IPS-18a (cell line): ENCODE measurements around the gene LPIN1.

ENCODE experiments used
- H3K27ac ChIP-seq: one replicate; pipeline ENCODE4 v1.5.1; 2013; ENCODE audit warnings: low read length
- H3K27me3 ChIP-seq: one replicate; pipeline ENCODE4 v1.6.1; 2013; ENCODE audit warnings: mild to moderate bottlenecking, low read length; ENCODE audit not compliant: control insufficient read depth, insufficient read depth
- H3K36me3 ChIP-seq: one replicate; pipeline ENCODE4 v1.6.1; 2013; ENCODE audit warnings: low read depth, low read length; ENCODE audit not compliant: control insufficient read depth
- H3K4me1 ChIP-seq: one replicate; pipeline ENCODE4 v1.6.1; 2013; ENCODE audit warnings: low read depth, low read length; ENCODE audit not compliant: control insufficient read depth
- H3K4me3 ChIP-seq: one replicate; pipeline ENCODE4 v1.5.1; 2013; ENCODE audit warnings: low read length
- H3K9ac ChIP-seq: one replicate; pipeline ENCODE4 v1.6.1; 2013; ENCODE audit warnings: mild to moderate bottlenecking, low read length, moderate library complexity
- H3K9me3 ChIP-seq: one replicate; pipeline ENCODE4 v1.6.1; 2013; ENCODE audit warnings: low read depth, low read length; ENCODE audit not compliant: control insufficient read depth

The LPIN1 gene

DNA sequence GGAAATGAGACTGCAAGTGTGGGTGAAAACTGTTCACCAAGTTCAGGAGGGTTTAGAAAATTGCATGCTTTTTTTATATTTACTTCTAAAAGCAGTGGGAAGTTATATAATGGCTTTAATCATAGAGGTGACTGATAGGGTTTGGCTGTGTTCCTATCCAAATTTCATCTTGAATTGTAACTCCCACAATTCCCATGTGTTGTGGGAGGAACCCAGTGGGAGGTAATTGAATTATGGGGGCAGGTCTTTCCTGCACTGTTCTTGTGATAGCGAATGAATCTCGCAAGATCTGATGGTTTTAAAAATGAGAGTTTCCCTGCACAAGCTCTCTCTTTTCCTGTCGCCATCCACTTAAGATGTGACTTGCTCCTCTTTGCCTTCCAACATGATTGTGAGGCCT is 40.7 kb upstream of the LPIN1 start:
- no peaks in the 10 kb centered on the region for H3K4me1 ChIP-seq
- no peak overlapping the region for H3K27ac ChIP-seq
- no peaks in the 10 kb centered on the region for H3K27me3 ChIP-seq
- H3K9me3 ChIP-seq = no peaks in the 10 kb centered on the region
- no peak overlapping the region for H3K4me3 ChIP-seq
- H3K36me3 ChIP-seq = no peaks in the 10 kb centered on the region
- no peak overlapping the region for H3K9ac ChIP-seq

GRCh38 chr2:11708106-11708505 is 38.3 kb upstream of the LPIN1 start:
- Histone ChIP-seq H3K4me3 (no peak overlapping the region), H3K9me3 (no peaks in the 10 kb centered on the region), H3K27me3 (no peaks in the 10 kb centered on the region), H3K9ac (no peak overlapping the region), H3K36me3 (no peaks in the 10 kb centered on the region), H3K4me1 (no peaks in the 10 kb centered on the region), H3K27ac (no peak overlapping the region)

- no peaks in the 10 kb centered on the region for H3K36me3 ChIP-seq
- H3K9me3 ChIP-seq = no peaks in the 10 kb centered on the region
- H3K9ac ChIP-seq = no peak overlapping the region
- H3K27me3 ChIP-seq = no peaks in the 10 kb centered on the region
- no peak overlapping the region for H3K27ac ChIP-seq
- no peak overlapping the region for H3K4me3 ChIP-seq
- no peaks in the 10 kb centered on the region for H3K4me1 ChIP-seq
These were observed 37.1 kb upstream of the LPIN1 start for GRCh38 chr2:11709293-11709692.

DNA sequence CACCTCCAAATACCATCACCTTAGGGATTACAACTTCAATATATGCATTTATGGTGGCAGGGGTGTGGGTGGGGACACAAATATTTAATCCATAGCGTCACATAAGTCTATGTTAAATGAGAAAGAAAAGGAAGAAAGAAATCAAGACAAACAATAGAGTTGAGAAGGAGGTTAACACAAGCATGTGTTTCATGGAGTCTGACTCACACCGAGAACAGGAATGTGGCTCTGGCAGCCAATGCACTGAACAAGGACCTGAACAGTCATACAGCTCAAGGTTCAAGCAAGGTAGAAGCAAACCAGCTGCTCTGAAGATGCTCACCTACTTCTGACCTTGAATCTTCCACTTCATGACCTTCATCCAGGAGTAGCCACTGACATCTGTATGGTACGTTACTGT is 36.2 kb upstream of the LPIN1 start:
- Histone ChIP-seq H3K9me3 (no peaks in the 10 kb centered on the region), H3K36me3 (no peaks in the 10 kb centered on the region), H3K9ac (no peak overlapping the region), H3K27ac (no peak overlapping the region), H3K4me3 (no peak overlapping the region), H3K27me3 (no peaks in the 10 kb centered on the region), H3K4me1 (no peaks in the 10 kb centered on the region)

DNA sequence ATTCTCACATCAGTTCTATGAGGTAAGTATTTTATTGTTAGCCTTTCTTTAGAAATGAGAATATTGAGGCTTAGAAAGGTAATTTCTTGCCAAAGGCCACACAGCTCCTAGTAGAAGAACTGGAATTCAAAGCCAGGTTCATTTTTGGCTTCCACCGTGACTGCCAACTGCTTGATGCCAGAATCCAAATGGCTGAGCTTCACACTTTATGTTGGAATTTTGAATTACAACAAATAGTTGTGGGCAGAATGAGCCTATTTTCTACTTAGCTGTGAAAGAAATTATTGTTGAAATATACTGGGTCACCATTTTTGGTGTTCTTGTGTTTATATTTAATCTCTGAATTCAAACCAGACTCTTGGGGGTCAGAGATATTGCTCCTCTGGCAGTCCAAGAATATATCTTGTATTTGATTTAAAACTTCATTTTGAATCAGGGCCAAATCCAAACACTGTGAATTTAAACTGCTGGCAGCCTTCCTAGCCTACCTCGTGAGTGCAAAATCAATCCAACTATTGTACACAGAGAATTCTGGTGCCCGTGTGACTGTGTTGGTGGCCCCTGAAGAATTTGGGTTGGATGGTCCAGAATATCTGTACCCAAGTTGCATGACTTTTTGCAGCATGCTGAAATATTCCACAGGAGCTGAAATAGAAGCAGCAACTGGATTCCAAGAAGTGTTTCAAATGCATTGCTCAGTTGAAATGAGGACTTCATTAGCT is 35.6 kb upstream of the LPIN1 start:
- no peak overlapping the region for H3K9ac ChIP-seq
- no peaks in the 10 kb centered on the region for H3K4me1 ChIP-seq
- no peaks in the 10 kb centered on the region for H3K36me3 ChIP-seq
- H3K27me3 ChIP-seq = no peaks in the 10 kb centered on the region
- H3K9me3 ChIP-seq = no peaks in the 10 kb centered on the region
- no peak overlapping the region for H3K27ac ChIP-seq
- H3K4me3 ChIP-seq = no peak overlapping the region

- Histone ChIP-seq H3K4me3 (no peak overlapping the region), H3K4me1 (no peaks in the 10 kb centered on the region), H3K27me3 (no peaks in the 10 kb centered on the region), H3K9ac (no peak overlapping the region), H3K36me3 (no peaks in the 10 kb centered on the region), H3K27ac (no peak overlapping the region), H3K9me3 (no peaks in the 10 kb centered on the region)
These were observed 35.1 kb upstream of the LPIN1 start for GRCh38 chr2:11711354-11711716.

GRCh38 chr2:11711751-11712150 is 34.7 kb upstream of the LPIN1 start:
- H3K9me3 ChIP-seq = no peaks in the 10 kb centered on the region
- H3K4me1 ChIP-seq = no peaks in the 10 kb centered on the region
- no peak overlapping the region for H3K9ac ChIP-seq
- no peak overlapping the region for H3K27ac ChIP-seq
- no peak overlapping the region for H3K4me3 ChIP-seq
- no peaks in the 10 kb centered on the region for H3K27me3 ChIP-seq
- H3K36me3 ChIP-seq = no peaks in the 10 kb centered on the region

GRCh38 chr2:11712866-11713265 is 33.6 kb upstream of the LPIN1 start:
- no peak overlapping the region for H3K27ac ChIP-seq
- H3K9ac ChIP-seq = no peak overlapping the region
- no peaks in the 10 kb centered on the region for H3K9me3 ChIP-seq
- no peak overlapping the region for H3K4me3 ChIP-seq
- no peaks in the 10 kb centered on the region for H3K4me1 ChIP-seq
- H3K36me3 ChIP-seq = no peaks in the 10 kb centered on the region
- no peaks in the 10 kb centered on the region for H3K27me3 ChIP-seq

GRCh38 chr2:11713815-11714214 is 32.6 kb upstream of the LPIN1 start:
- H3K4me1 ChIP-seq = no peaks in the 10 kb centered on the region
- no peak overlapping the region for H3K4me3 ChIP-seq
- H3K9me3 ChIP-seq = no peaks in the 10 kb centered on the region
- no peaks in the 10 kb centered on the region for H3K27me3 ChIP-seq
- no peak overlapping the region for H3K9ac ChIP-seq
- no peak overlapping the region for H3K27ac ChIP-seq
- no peaks in the 10 kb centered on the region for H3K36me3 ChIP-seq

GRCh38 chr2:11715987-11716652 is 30.3 kb upstream of the LPIN1 start:
- H3K4me1 ChIP-seq = no peaks in the 10 kb centered on the region
- no peak overlapping the region for H3K9ac ChIP-seq
- H3K36me3 ChIP-seq = no peaks in the 10 kb centered on the region
- no peak overlapping the region for H3K27ac ChIP-seq
- H3K4me3 ChIP-seq = no peak overlapping the region
- no peaks in the 10 kb centered on the region for H3K9me3 ChIP-seq
- no peaks in the 10 kb centered on the region for H3K27me3 ChIP-seq

DNA sequence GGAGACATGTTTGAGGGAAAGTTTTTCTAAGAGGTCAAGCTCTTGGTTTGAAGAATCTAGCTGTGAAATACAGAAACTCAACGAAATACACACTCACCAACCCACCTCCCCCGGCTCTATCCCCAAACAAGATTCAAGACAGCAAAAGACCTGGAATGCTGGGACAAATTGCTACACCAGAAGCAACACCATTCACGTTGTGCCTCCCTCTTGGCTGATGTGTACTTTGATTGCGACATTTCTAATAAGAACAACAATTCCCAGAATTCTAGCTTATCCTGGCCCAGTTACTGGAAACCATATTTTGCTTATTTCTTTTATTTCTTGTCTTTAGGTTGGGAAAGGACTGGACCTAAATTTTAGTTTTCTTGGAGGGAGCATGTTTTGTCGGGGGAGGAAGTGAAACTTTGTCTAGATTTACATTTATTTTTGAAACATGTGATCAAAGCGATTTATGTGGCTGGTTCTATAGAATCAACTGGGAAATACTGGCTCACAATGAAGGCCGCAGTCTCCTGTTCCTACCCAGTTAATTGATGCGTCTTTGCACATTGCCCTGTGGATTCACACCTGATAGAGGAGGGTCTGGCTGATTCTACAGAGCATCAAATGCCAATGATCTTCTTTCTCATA is 29.6 kb upstream of the LPIN1 start:
- H3K9ac ChIP-seq = no peak overlapping the region
- H3K27ac ChIP-seq = no peak overlapping the region
- no peaks in the 10 kb centered on the region for H3K36me3 ChIP-seq
- no peaks in the 10 kb centered on the region for H3K9me3 ChIP-seq
- H3K4me3 ChIP-seq = no peak overlapping the region
- H3K4me1 ChIP-seq = no peaks in the 10 kb centered on the region
- H3K27me3 ChIP-seq = no peaks in the 10 kb centered on the region

DNA sequence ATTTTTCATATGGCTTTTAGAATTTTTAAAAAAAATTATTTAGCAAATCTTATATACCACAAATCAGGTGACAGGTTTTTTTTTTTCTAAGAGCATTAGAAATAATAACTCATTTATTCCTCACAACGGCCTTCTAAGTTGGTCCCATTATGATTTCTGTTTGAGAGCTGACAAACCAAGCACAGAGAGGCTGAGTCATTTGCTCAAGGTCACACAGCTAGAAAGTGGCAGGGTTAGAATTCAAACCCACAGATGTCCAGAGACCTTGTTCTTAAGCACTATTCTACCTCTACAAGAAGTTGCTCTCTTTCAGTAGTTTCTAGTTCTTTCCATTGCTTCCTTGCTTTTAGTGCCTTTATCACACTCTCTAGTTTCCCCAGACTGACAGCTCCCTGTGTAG is 28.8 kb upstream of the LPIN1 start:
- Histone ChIP-seq H3K27ac (no peak overlapping the region), H3K36me3 (no peaks in the 10 kb centered on the region), H3K27me3 (no peaks in the 10 kb centered on the region), H3K4me3 (no peak overlapping the region), H3K9me3 (no peaks in the 10 kb centered on the region), H3K9ac (no peak overlapping the region), H3K4me1 (no peaks in the 10 kb centered on the region)
